ENCODE results near the gene PTRH1. TPM values are rescaled to one million over a fixed set of nuclear protein-coding genes. Genes with fewer than 3 reads are reported as not detected.

The PTRH1 gene
- total RNA-seq, 1 experiment from 2014 or later = 21.8 TPM

DNA sequence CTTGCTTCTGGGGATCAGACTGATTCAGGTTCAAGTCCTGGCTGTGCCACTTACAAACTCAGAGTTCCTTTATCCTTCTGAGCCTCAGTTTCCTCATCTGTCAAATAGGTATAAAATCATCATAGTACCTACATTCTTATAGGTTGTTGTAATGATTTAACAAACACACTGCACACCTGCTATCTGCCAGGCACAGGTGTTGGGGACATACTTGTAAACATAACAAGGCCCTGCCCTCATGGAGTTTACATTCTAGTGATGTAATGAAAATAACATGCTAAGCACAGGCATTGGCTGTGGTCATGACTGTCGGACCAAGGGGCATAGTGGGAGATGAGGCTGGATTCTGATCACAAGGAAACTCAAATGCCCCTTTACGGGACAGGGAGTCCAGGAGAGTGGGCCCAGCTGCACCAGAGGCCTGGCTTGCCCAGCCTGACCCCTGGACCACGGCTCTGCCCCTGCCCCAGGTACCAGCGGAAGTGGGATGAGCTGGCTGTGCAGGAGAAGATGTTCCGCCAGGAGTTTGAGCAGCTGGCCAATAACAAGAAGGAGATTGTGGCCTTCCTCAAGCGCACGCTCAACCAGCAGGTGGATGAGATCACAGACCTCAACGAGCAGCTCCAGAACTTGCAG, 6.4 kb downstream of the PTRH1 start:
- Histone ChIP-seq H3K9me2 (ENCODE audit: insufficient read depth) (no peaks in the 10 kb centered on the region), H3K36me3 (ENCODE audit: control insufficient read depth in 1 of 2, insufficient read depth in 2 of 2, low read length in 2 of 2) (peaks cover 0 to 4% of the 10 kb centered on the region in 2 experiments; a peak in 1 of 4 replicates), H3K27ac (ENCODE audit: low read depth, low read length) (no peak overlapping the region), H3K4me3 (replicated peaks in 1 of 2; ENCODE audit: low read depth in 1 of 2, low read length in 2 of 2) (no peak overlapping the region), H3K79me2 (ENCODE audit: insufficient read depth, low read length) (peaks cover 7% of the 10 kb centered on the region; the same call in 1 of the 2 replicates), H3K4me1 (ENCODE audit: control insufficient read depth in 1 of 2, insufficient read depth in 2 of 2, low read length in 2 of 2) (peaks cover 7 to 18% of the 10 kb centered on the region in 2 experiments), H3K9me3 (ENCODE audit: control insufficient read depth in 1 of 2, insufficient read depth in 1 of 2, low read depth in 1 of 2, low read length in 2 of 2) (no peaks in the 10 kb centered on the region), H3K4me2 (ENCODE audit: low read length) (no peak overlapping the region), H3K9ac (ENCODE audit: low read length) (no peak overlapping the region), H4K20me1 (ENCODE audit: insufficient read depth) (no peaks in the 10 kb centered on the region), H3K27me3 (ENCODE audit: insufficient read depth, low read length) (no peaks in the 10 kb centered on the region), H2AFZ (ENCODE audit: low read depth, low read length, poor library complexity, severe bottlenecking) (no peak overlapping the region)
- POLR2A ChIA-PET = no interaction called here
- DNase-seq (ENCODE audit: low read depth, low spot score) = no peak
- RAD21 ChIA-PET (ENCODE audit: low non-redundant PET in 1 of 2, low total read pairs in 2 of 2, uncharacterized antibody in 2 of 2, unreplicated experiment in 2 of 2) = no interaction called here
- intact Hi-C loops (cut with micrococcal nuclease) = no loop called here
- BruUV-seq (replicated peaks) = no TSS peak
- CTCF ChIA-PET = interaction anchor here (0.9 kb wide), 1 partner anchor 26 kb away, joined by 4 read pairs; the partner anchor contains the start of gene TOR2A
- ATAC-seq = no peak
- TF ChIP-seq, protein P1, sequence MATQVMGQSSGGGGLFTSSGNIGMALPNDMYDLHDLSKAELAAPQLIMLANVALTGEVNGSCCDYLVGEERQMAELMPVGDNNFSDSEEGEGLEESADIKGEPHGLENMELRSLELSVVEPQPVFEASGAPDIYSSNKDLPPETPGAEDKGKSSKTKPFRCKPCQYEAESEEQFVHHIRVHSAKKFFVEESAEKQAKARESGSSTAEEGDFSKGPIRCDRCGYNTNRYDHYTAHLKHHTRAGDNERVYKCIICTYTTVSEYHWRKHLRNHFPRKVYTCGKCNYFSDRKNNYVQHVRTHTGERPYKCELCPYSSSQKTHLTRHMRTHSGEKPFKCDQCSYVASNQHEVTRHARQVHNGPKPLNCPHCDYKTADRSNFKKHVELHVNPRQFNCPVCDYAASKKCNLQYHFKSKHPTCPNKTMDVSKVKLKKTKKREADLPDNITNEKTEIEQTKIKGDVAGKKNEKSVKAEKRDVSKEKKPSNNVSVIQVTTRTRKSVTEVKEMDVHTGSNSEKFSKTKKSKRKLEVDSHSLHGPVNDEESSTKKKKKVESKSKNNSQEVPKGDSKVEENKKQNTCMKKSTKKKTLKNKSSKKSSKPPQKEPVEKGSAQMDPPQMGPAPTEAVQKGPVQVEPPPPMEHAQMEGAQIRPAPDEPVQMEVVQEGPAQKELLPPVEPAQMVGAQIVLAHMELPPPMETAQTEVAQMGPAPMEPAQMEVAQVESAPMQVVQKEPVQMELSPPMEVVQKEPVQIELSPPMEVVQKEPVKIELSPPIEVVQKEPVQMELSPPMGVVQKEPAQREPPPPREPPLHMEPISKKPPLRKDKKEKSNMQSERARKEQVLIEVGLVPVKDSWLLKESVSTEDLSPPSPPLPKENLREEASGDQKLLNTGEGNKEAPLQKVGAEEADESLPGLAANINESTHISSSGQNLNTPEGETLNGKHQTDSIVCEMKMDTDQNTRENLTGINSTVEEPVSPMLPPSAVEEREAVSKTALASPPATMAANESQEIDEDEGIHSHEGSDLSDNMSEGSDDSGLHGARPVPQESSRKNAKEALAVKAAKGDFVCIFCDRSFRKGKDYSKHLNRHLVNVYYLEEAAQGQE (IDR thresholded peaks at IDR 0.05; ENCODE audit: low read depth) = no peak
- no peak for TF ChIP-seq POLR2A (IDR thresholded peaks at IDR 0.05; ENCODE audit: borderline replicate concordance, extremely low read depth, insufficient read depth, insufficient read length)
- TF ChIP-seq, protein P2, sequence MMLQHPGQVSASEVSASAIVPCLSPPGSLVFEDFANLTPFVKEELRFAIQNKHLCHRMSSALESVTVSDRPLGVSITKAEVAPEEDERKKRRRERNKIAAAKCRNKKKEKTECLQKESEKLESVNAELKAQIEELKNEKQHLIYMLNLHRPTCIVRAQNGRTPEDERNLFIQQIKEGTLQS (IDR thresholded peaks at IDR 0.05) = no peak
- no peak for TF ChIP-seq ZFX (IDR thresholded peaks at IDR 0.05)
- TF ChIP-seq SRF (IDR thresholded peaks at IDR 0.05; ENCODE audit: low read depth) = no peak
- TF ChIP-seq EZH2 (IDR thresholded peaks at IDR 0.05) = no peak
- no peak for TF ChIP-seq ELF1 (IDR thresholded peaks at IDR 0.05; ENCODE audit: borderline replicate concordance, low read depth)
- TF ChIP-seq SIN3A (IDR thresholded peaks at IDR 0.05; ENCODE audit: low read depth) = no peak
- no peak for TF ChIP-seq TCF7L2 (IDR thresholded peaks at IDR 0.05; ENCODE audit: borderline replicate concordance, extremely low read depth, insufficient read depth, insufficient read length)
- TF ChIP-seq, protein P3, sequence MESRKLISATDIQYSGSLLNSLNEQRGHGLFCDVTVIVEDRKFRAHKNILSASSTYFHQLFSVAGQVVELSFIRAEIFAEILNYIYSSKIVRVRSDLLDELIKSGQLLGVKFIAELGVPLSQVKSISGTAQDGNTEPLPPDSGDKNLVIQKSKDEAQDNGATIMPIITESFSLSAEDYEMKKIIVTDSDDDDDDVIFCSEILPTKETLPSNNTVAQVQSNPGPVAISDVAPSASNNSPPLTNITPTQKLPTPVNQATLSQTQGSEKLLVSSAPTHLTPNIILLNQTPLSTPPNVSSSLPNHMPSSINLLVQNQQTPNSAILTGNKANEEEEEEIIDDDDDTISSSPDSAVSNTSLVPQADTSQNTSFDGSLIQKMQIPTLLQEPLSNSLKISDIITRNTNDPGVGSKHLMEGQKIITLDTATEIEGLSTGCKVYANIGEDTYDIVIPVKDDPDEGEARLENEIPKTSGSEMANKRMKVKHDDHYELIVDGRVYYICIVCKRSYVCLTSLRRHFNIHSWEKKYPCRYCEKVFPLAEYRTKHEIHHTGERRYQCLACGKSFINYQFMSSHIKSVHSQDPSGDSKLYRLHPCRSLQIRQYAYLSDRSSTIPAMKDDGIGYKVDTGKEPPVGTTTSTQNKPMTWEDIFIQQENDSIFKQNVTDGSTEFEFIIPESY (IDR thresholded peaks at IDR 0.05; ENCODE audit: extremely low read depth, insufficient replicate concordance, low read length) = no peak
- TF ChIP-seq POLR2AphosphoS5 (IDR thresholded peaks at IDR 0.05; ENCODE audit: low read depth, low read length) = no peak
- no peak for TF ChIP-seq RAD21 (IDR thresholded peaks at IDR 0.05; ENCODE audit: low read depth)
- TF ChIP-seq CEBPB (IDR thresholded peaks at IDR 0.05; ENCODE audit: low read depth) = no peak
- no peak for TF ChIP-seq SP1 (IDR thresholded peaks at IDR 0.05; ENCODE audit: low read depth)
- TF ChIP-seq, protein P4, sequence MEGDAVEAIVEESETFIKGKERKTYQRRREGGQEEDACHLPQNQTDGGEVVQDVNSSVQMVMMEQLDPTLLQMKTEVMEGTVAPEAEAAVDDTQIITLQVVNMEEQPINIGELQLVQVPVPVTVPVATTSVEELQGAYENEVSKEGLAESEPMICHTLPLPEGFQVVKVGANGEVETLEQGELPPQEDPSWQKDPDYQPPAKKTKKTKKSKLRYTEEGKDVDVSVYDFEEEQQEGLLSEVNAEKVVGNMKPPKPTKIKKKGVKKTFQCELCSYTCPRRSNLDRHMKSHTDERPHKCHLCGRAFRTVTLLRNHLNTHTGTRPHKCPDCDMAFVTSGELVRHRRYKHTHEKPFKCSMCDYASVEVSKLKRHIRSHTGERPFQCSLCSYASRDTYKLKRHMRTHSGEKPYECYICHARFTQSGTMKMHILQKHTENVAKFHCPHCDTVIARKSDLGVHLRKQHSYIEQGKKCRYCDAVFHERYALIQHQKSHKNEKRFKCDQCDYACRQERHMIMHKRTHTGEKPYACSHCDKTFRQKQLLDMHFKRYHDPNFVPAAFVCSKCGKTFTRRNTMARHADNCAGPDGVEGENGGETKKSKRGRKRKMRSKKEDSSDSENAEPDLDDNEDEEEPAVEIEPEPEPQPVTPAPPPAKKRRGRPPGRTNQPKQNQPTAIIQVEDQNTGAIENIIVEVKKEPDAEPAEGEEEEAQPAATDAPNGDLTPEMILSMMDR (IDR thresholded peaks at IDR 0.05 in 2 of 3, conservative IDR thresholded peaks at IDR 0.05 in 1 of 3; ENCODE audit: borderline replicate concordance in 1 of 3, insufficient read depth in 1 of 3, low read depth in 2 of 3, low read length in 2 of 3) = no peak
- no peak for TF ChIP-seq CBX3 (IDR thresholded peaks at IDR 0.05; ENCODE audit: low read depth)
- no peak for TF ChIP-seq EZH2phosphoT487 (IDR thresholded peaks at IDR 0.05; ENCODE audit: borderline replicate concordance)
